HG03097 (cell line): Measurements from ENCODE around the gene NPTN.
"Not testable (repeated sequence)": the region's sequence is repeated elsewhere in the genome, so short reads cannot be mapped to it uniquely, and the experiment has no call there.

Experiments
- ATAC-seq: cut with Tn5 transposase; IDR thresholded peaks from one replicate; pipeline ENCODE4 v1.9.1; 2021; ENCODE audit not compliant: unreplicated experiment, low FRiP score

The NPTN gene

GRCh38 chr15:73573572-73573971 lies 59.6 kb downstream of the NPTN start:
- ATAC-seq = no peak

GRCh38 chr15:73573037-73573436 lies 60.2 kb downstream of the NPTN start:
- ATAC-seq = no peak

- no peak for ATAC-seq
Measured at GRCh38 chr15:73572296-73572695, 60.9 kb downstream of the NPTN start.

GRCh38 chr15:73571346-73571745 lies 61.8 kb downstream of the NPTN start:
- ATAC-seq = no peak

- ATAC-seq = no peak
Measured at GRCh38 chr15:73570355-73571032, 62.7 kb downstream of the NPTN start.

GRCh38 chr15:73569361-73569760 lies 63.8 kb downstream of the NPTN start:
- no peak for ATAC-seq

GRCh38 chr15:73568564-73569280 lies 64.5 kb downstream of the NPTN start:
- no peak for ATAC-seq

- ATAC-seq = no peak
Measured at GRCh38 chr15:73567020-73567419, 66.2 kb downstream of the NPTN start.

- no peak for ATAC-seq
Measured at GRCh38 chr15:73564255-73564654, 68.9 kb downstream of the NPTN start.

GRCh38 chr15:73560501-73561117 lies 72.6 kb downstream of the NPTN start:
- ATAC-seq = no peak

GRCh38 chr15:73558529-73558928 lies 74.7 kb downstream of the NPTN start:
- no peak for ATAC-seq

- no peak for ATAC-seq
Measured at GRCh38 chr15:73555080-73555479, 78.1 kb downstream of the NPTN start.

GRCh38 chr15:73550190-73550589 lies 83.0 kb downstream of the NPTN start:
- no peak for ATAC-seq

- not testable (repeated sequence) for ATAC-seq
Measured at GRCh38 chr15:73548925-73549324, 84.3 kb downstream of the NPTN start.

- ATAC-seq = no peak
Measured at GRCh38 chr15:73541479-73541878, 91.7 kb downstream of the NPTN start.

- ATAC-seq = no peak
Measured at GRCh38 chr15:73540161-73540560, 93.0 kb downstream of the NPTN start.

GRCh38 chr15:73539212-73540128 lies 93.7 kb downstream of the NPTN start:
- no peak for ATAC-seq

GRCh38 chr15:73538563-73539211 lies 94.5 kb downstream of the NPTN start:
- no peak for ATAC-seq

- ATAC-seq = no peak
Measured at GRCh38 chr15:73538123-73538522, 95.1 kb downstream of the NPTN start.

GRCh38 chr15:73530649-73531048 lies 102.5 kb downstream of the NPTN start:
- no peak for ATAC-seq
